HG02852 (cell line): ENCODE results near the gene SCAMP3.

Source experiments
- ATAC-seq: cut with Tn5 transposase; IDR thresholded peaks from one replicate; pipeline ENCODE4 v1.9.1; 2021; ENCODE audit warnings: mild to moderate bottlenecking, moderate library complexity; ENCODE audit not compliant: unreplicated experiment

Gene SCAMP3

GRCh38 chr1:155286544-155286943 is 24.4 kb upstream of the SCAMP3 start:
- ATAC-seq: no peak

- ATAC-seq: no peak
Measured at GRCh38 chr1:155285631-155286044, 23.5 kb upstream of the SCAMP3 start.

GRCh38 chr1:155285063-155285462 is 22.9 kb upstream of the SCAMP3 start:
- no peak for ATAC-seq

- no peak for ATAC-seq
Measured at GRCh38 chr1:155284476-155284875, 22.3 kb upstream of the SCAMP3 start.

GRCh38 chr1:155282488-155283091 is 20.4 kb upstream of the SCAMP3 start:
- ATAC-seq: no peak

GRCh38 chr1:155279268-155279667 is 17.1 kb upstream of the SCAMP3 start:
- no peak for ATAC-seq

- no peak for ATAC-seq
Measured at GRCh38 chr1:155278689-155279160, 16.6 kb upstream of the SCAMP3 start.

- ATAC-seq: no peak
Measured at GRCh38 chr1:155277902-155278688, 15.9 kb upstream of the SCAMP3 start.

- peak; percentile 73 for ATAC-seq
Measured at GRCh38 chr1:155277070-155277901, 15.1 kb upstream of the SCAMP3 start, which contains the start of gene HCN3. Gene HCN3 (plus strand): TSS chr1:155277463. CDS start chr1:155277591, 128 bp downstream.

- peak; percentile 79 for ATAC-seq
Measured at GRCh38 chr1:155273343-155274245, 11.4 kb upstream of the SCAMP3 start, which contains the start of gene CLK2. Gene CLK2 (minus strand): TSS chr1:155273504. CDS start chr1:155270977, 2,527 bp downstream.

GRCh38 chr1:155272466-155273342 is 10.5 kb upstream of the SCAMP3 start:
- ATAC-seq: peak; percentile 30

- no peak for ATAC-seq
Measured at GRCh38 chr1:155269381-155269780, 7.2 kb upstream of the SCAMP3 start.

GRCh38 chr1:155268630-155269029 is 6.5 kb upstream of the SCAMP3 start:
- ATAC-seq: no peak

GRCh38 chr1:155267373-155267772 is 5.2 kb upstream of the SCAMP3 start:
- ATAC-seq: no peak

- no peak for ATAC-seq
Measured at GRCh38 chr1:155266553-155266952, 4.4 kb upstream of the SCAMP3 start.

- no peak for ATAC-seq
Measured at GRCh38 chr1:155263067-155263466, 907 bp upstream of the SCAMP3 start.

- ATAC-seq: no peak
Measured at GRCh38 chr1:155261493-155261851, 688 bp downstream of the SCAMP3 start.

GRCh38 chr1:155260276-155260675 is 1.9 kb downstream of the SCAMP3 start:
- no peak for ATAC-seq
